Activated T-cell treated with anti-CD3 and anti-CD28 coated beads for 48 hours (primary cell): ENCODE data around the gene EME1.
"Not testable (repeated sequence)": the region's sequence is repeated elsewhere in the genome, so short reads cannot be mapped to it uniquely, and the experiment has no call there.

Experiments
- DNase-seq: peaks from one replicate; pipeline ENCODE4 v3.0.0-alpha.2; 2020; ENCODE audit warnings: low read depth

The EME1 gene

DNA sequence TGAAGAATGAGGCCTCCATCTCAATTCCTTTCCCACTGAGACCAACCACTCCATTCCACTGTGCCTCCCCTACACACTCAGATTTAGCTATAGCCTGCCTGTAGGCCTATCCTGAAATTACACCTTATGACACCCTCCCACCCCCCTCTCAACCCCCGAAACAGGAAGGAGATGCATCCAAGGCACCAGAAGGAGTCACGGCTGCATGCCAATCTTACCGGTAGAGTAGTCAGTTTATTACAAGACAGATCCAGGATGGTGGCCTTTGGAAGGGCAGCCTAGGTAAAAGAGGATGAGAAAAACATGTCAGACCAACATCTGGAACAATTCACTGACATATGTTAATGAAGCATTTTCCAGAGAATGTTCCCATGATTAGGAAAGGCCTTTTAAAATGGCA, 21.7 kb downstream of the EME1 start:
- DNase-seq, result no peak

DNA sequence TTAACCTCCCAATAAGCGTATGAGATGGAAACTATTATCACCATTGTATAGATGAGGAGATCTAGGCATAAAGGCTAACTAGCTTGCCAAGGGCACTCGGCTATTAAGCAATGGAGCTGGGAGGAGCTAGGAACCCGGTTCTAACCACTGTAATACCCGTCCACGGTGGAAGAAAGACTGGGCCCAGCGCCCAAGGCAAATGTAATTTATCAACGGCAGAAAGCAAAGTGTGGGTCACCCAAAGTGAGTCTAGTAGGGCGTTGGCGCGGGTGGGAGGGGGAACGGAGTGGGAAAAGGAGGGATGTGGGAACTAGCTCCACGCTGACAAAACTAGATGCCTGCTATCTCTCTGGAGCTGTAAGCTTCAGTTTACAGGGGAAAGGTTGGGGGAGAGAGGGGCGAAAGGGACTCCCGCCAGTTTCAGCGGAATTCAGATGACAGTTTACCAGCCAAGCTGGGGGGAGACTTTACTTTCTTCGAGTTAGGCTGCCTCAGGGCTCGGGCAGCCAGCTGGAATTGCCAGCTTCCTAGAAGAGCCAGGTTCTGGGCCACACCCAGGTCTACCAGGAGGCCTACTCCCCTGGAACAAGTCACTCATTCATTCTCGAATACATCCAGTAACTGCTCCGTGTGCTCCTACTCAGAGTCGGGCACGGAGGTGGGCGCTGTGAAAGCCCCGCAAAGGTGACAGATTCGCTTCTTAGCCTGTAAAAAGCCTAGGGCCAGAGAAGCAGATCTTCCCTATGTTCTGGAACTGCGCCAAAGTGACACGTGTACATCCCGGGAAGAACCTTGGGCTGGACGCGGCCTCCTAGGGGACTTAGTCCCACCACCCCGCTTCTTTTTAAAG, 23.5 kb downstream of the EME1 start:
- DNase-seq, result no peak

DNA sequence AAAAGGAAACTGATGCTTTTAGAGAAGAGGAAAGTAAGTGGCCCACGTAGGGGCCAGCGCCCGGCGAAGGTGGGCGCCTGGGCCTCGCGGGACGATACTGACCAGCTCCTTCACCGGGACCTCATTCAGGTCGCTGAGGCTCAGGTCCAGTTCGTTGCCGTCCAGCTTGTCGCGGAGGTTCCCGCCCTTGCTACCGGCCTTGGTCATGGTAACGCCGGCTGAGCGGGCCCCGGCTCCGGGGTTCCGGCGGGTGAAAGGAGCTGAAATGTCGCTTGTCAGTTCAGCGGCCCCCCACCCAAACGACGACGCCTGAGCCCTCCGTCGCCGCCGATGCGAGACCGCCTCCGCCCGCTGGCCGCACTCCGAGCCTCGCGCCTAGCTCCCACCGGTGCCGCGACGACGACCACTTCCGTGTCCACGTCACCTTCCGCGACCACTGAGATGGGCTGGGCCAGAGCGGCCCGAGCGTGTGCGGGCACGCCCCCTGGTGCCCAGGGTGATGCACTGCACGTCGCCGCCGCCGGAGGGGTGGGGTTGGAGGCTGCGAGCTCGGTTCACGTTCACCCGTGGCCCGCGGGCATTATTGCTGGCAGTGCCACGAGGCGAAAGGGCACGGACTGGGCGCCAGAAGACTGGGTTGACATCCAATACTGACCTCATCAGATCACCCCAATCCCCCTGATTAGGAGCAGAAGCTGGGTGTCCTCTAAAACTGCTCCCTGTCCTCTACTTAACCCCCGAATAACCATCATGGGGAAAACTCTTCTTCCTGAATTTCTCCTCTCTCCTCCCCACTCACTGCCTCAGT, 24.3 kb downstream of the EME1 start, which contains the start of gene LRRC59:
Gene LRRC59, minus strand, starts transcription at position 413 of the 808 bp plus-strand sequence. Its CDS starts 206 bp downstream, at position 207.
- DNase-seq, result peak; percentile 94

DNA sequence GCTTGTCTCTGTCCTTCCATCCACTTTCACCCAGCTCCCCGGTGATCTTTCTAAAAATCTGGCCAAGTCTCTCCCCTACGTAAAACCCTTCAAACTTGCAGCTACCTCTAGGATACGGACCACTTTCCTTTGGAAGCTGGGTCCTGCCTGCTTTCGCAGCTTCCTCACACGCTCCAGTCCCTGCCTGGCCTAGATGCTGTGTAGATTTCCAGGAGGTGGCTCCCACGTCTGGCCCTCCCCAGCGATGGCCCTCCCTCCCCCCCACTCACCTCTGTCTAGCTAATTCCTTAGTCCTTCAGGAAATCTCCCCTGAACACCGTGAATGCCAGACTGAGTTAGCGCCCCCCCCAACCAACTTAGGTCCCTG, 24.9 kb downstream of the EME1 start:
- DNase-seq, result no peak

DNA sequence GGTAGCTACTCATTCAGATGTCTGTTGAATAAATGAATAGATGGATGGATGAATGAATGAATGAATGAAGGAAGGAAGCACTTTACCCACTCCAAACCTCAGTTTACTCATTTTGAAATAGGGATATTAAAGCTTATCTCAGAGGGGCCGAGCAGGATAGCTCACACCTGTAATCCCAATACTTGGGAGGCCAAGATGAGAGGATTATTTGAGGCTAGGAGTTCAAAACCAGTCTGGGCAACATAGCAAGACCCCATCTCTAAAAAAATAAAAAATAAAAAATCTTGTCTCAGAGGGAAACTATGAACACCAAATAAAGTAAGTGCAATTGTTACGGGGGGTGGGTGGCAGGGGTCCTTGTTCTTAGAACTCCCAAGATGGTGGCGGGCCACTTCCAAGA, 25.6 kb downstream of the EME1 start:
- not testable (repeated sequence) for DNase-seq

DNA sequence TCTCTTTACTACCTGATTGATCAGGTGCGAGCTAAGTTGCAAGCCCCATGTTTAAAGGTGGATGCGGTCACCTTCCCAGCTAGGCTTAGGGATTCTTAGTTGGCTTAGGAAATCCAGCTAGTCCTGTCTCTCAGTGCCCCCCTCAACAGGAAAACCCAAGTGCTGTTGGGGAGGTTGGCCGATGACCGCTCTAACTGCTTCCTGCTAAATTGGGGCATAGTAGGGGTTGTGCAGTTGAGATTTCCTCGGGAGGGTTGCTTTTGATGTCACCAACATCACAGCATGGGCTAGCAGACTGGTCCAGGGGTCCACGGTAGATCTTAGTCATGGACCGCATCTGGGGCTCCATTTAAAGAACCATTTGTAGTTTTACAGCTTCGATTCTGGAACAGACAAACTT, 26.6 kb downstream of the EME1 start:
- not testable (repeated sequence) for DNase-seq

DNA sequence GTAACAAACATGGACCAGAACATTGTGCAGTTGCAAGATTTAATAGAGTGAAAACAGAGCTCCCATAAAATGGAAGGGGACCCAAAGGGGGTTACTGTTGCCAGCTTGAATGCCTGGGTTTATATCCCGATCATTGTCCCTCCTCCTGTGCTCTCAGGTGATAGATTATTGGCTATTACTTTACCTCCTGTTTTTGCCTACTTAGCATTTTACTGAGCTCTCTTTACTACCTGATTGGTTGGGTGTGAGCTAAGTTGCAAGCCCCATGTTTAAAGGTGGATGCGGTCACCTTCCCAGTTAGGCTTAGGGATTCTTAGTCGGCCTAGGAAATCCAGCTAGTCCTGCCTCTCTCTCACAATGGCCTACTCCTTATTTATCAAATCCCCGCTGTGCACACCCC, 32.3 kb downstream of the EME1 start:
- not testable (repeated sequence) for DNase-seq

DNA sequence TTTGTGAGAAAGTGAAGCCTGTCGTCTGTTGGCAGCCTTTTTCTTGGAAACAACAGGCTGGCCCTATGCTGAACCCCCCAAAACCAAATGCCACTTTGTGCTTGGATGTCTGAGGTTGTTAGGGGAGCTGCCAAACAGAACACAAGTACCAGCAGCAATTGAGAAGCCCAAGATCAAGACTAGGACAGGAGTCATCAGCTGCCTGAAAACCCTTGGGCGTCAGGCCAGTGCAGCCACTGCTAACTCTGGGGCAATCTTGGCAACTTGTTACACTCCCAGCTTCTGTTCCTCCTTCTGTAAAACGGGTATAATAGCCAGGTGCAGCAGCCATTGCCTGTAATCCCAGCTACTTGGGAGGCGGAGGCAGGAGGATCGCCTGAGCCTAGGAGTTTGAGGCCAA, 33.5 kb downstream of the EME1 start:
- DNase-seq, result no peak

DNA sequence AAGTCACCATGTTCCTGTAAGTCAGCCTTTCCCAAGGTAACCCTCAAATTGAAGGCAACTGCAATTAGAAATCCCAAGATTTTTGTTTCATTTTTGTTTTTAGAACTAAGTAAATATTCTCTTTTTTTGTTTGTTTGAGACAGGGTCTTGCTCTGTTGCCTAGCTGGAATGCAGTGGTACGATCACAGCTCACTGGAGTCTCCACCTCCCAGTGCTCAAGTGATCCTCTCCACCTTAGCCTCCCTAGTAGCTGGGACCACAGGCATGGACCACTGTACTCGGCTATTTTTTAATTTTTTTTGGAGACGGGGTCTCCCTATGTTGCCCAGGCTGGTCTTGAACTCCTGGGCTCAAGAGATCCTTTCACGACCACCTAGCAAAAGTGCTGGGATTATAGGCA, 34.9 kb downstream of the EME1 start:
- no peak for DNase-seq

DNA sequence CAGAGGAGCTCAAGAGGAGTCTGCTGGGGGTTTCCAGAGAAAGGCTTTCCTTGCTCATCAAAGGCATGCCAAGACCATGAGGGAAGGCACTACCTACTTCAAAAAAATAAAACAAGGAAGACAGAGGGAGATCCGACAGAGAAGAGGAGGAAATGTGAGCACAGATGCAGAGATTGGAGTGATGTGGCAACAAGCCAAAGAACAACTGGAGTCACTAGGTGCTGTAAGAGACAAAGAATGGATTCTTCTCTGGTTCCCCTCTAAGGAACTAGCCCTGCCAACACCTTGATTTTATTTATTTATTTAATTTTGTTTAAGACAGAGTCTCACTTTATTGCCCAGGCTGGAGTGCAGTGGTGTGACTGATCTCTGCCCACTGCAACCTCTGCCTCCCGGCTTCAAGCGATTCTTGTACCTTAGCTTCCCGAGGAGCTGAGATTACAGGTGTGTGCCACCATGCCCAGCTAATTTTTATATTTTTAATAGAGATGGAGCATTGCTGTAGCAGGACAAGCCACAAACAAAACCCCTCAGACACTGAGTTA, 39.2 kb downstream of the EME1 start:
- DNase-seq, result no peak

DNA sequence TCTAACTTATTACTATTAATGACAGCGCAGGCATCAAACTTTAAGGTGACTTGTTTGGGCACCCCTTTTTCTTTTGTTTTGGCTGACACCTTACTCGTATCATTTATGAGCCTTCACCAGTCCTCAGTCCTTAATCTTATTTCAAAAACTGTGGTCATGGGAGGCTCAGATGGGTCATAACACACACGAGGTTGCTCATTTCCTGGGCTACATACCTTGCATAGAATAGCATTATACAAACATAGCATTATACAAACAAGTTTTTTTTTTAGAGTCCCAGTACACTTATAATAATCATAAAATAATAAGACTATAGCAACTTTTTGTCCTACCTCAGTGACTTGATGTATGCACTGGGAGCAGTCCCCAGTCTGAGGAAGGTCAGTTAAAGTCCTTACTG, 41.8 kb downstream of the EME1 start:
- DNase-seq, result no peak

DNA sequence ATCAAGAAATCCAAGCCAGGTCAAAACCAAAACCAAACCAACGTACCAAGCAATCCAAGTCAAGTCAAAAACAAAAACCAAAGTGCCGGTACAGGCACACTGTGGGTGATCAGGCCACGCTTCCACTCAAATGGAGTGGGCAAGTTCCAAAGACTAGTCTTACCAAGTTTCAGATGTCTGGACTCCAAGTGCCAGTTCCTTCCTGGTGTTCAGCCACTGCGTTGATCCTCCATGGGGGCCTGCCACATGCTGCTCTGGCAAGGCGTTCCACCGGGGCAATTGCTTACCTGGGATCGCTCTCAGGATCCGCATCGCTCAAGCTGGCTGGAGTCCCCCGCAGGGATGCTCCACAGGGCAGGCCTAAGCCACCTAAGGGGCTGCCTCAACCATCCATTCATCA, 46.5 kb downstream of the EME1 start:
- DNase-seq, result not testable (repeated sequence)

DNA sequence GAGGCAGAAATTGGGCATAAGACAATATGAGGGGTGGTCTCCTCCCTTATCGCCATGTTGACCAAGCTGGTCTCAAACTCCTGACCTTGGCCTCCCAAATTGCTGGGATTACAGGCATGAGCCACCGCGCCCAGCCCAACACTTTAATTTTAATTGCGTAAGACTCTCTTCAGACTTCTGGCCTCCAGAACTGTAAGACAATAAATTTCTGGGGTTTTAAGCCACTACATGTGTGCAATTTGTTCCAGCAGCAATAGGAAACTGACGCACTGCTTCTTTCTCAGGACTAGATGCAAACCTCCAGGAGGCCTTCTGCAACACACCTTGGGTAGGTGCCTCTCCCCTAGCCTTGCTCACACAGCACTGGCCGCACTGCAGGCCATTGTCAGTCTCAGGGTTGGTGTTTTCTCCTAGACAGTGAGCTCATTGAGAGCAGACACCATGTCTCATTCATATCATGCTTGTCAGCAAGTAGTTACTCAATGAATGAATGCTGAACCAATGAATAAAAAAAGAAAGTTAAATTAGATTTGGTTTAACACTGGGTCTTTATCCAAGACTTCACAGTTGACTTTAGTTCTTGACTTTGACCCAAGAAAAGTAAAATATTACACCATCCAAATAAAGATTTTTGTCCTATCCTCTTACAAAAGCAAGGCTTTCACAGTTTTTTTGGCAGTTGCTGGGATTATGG, 47.5 kb downstream of the EME1 start:
- no peak for DNase-seq

DNA sequence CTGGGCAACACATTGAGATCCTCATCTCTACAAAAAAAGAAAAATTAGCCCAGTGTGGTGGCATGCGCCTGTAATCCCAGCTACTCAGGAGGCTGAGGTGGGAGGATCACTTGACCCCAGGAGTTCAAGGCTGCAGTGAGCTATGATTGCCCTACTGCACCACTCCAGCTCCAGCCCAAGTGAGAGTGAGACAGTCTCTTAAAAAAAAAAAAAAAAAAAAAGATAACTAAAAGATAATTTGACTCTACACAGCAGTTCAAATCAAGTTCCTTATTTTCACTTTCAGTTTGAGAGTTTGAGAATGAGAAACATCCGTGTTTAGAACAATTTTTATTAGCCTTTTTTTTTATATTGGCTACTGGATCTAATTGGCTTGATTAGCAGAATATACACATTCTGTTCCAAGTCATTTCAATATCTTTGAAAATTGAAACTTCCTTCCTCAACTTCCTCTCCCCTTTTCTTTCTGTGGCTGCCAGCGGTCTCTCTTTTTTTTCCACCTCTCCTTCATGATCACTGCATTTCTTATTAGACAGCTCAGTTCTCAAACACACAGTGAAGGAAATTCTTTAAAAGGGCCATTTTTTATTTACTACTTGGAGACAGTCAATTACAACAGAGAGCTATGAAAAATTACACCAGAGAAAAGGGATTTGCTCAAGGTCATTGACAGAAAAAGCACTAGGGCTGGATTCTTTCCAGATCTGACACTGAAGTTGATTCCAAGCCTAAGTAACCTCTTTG, 48.5 kb downstream of the EME1 start:
- DNase-seq, result no peak

DNA sequence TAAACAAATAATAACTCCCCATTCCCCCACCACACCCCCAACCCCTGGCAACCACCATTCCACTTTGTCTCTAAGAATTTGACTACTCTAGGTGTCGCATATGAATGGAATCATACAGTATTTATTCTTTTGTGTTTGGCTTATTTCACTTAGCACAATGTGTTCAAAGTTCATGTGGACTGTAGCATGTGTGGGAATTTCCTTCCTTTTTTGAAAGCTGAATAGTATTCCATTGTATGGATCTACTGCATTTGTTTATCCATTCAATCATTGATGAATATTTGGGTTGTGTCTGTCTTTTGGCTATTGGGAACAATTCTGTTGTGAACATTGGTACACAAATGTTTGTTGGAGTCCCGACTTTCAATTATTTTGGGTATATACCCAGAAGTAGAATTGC, 49.7 kb downstream of the EME1 start:
- no peak for DNase-seq

DNA sequence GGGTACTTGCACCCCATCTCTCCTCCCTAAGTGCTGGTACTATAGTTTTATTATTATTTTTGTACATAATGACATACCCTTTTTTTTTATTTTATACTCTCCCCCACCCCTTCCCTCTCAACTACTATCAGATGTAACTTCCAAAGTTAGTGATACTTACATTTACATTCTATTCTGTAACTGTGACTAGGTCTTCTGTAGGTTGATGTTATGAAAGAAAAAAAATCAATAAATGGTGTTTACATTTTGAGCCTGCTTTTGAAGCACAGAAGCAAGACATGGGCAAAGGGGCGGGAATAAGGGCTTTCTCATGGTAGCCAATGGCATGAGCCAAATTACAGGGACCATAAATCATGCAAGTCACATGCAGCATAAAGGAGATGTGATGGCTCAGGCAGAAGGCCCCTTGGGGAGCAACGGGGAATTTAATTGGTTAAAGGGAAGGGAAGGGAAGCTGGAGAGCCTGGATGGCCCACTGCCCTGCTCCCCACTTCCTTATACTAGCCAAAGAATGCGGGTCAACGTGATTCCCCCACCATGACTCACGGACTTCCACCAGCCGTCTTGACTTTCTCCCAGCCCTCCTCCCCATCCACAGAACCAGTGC, 50.6 kb downstream of the EME1 start:
- no peak for DNase-seq

DNA sequence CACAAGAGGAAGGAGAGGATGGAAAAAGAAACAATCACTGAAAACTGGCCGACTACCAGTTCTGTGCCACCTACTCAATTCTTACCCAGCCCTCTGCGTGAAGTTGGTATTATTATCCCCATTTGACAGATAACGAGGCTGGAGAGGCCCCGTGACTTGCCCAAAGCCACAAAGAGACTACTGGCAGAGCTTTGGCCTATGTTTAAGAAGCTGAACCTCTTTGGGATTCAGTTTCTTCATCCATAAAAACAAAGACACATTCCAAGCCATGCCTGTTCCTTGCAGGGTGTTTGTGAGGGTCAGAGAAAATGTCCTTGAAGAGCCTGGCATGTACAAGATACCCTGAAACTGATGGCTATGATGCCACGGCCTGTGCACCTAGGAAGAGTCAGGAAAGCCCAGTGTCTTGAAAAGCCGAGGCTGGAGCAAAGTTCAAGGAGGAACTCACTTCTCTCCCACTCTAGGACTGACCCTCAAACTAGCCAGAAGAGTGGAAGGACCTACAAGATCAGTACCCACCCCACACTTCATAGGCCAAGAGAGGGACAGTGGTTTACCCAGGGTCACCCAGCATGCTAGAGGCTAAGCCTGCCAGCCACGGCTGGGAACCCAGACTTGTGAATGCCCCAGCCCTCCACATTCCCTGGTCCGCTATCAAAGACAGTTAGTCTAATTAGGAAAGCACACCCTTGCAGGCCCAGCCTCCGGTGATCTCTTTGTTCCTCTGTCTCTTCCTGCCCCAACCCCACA, 51.4 kb downstream of the EME1 start:
- DNase-seq, result no peak

DNA sequence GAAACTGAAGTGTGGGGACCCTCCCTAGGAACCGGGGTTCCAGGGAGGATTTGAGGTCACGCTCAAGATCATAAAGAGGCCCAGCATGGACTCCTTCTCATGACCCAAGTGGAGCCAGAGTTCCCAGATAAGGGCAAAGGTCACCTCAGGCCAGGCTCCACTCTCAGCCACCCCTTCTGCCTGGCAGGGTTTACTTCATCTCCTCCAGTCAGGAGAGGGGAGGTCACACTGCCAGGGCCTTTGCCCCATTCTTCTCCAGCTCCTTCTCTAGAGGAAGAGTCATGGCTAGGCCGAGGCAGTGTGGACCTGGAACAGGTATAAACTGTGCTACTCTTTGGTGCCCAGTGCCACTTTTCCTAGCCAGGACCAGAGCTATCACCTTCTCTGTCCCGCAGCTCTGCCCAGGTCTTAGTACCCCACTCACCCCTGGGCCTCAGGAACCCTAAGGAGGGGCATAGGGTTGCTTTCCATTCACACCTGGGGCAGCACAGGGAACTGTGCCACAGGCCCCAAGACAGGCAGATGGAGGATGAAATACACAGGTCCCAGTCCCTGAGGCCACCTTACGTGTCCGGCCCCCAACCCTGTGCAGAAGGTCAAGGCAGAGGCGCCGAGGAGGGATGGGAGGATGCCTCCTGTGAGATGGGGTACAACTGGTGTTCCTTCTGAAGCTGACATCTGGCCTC, 52.1 kb downstream of the EME1 start:
- DNase-seq, result no peak

DNA sequence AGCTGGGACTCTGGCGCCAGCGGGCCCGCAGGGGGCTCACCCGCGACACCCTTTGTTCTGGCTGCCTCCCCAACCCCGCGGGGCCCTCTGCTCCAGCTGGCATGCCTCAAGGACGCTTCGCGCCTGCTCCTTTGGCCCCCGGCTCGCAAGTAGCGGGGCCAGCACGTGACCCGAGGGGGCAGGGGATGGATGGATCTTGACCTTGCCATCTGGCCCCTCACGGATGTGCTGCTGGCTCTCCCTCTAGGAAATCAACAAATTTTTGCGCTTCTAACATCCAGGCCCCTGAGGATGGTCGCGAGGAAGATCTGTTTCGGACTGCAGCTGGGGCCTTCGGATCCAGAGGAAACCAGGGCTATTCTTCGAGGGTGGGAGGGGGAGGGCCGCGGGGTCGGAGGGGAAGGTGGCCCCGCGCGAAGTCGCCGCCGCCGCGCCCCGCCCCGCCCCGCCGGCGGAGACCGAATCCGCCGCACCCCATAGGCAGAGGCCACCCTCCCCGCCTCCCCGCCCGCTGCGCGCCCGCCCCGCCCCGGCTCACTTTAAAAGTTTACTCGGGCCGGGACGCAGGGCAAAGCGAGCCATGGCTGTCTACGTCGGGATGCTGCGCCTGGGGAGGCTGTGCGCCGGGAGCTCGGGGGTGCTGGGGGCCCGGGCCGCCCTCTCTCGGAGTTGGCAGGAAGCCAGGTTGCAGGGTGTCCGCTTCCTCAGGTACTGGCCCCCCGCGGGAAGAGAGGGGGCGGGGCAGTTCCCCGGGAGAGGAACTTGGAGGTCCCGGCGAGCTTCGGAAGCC, 52.8 kb downstream of the EME1 start, which contains the start of gene ACSF2:
Gene ACSF2, plus strand, starts transcription at position 537 of the 790 bp plus-strand sequence. Its CDS starts 44 bp downstream, at position 581.
- DNase-seq, result peak; percentile 72
